Skeletal muscle tissue (tissue), 4 donors: ENCODE measurements around the gene TNRC18. TPM values are rescaled to one million over a fixed set of nuclear protein-coding genes. Genes with fewer than 3 reads are reported as not detected.

Experiments used
- H3K27ac ChIP-seq: one replicate; pipeline ENCODE4 v1.7.0; 2013; ENCODE audit warnings: mild to moderate bottlenecking, low read depth, low read length, inconsistent platforms
- H3K27me3 ChIP-seq, 3 donors: one replicate each; pipeline ENCODE4 v1.7.0; 2013; ENCODE audit warnings: low read length in 3 of 3; ENCODE audit not compliant: control insufficient read depth in 3 of 3, insufficient read depth in 3 of 3
- H3K36me3 ChIP-seq, 3 donors: one replicate each; pipeline ENCODE4 v1.7.0; 2013; ENCODE audit warnings: low read length in 3 of 3; ENCODE audit not compliant: control insufficient read depth in 3 of 3, insufficient read depth in 3 of 3
- H3K4me1 ChIP-seq, 3 donors: one replicate each; pipeline ENCODE4 v1.7.0; 2013; ENCODE audit warnings: low read length in 3 of 3, mild to moderate bottlenecking in 3 of 3; ENCODE audit not compliant: control insufficient read depth in 3 of 3, insufficient read depth in 3 of 3
- H3K4me3 ChIP-seq, 3 donors: one replicate each; pipeline ENCODE4 v1.7.0; 2013; ENCODE audit warnings: low read length in 3 of 3
- H3K9ac ChIP-seq, 3 donors: one replicate each; pipeline ENCODE4 v1.7.0; 2013; ENCODE audit warnings: low read length in 3 of 3, mild to moderate bottlenecking in 3 of 3, moderate library complexity in 2 of 3, low read depth in 1 of 3
- H3K9me3 ChIP-seq, 3 donors: one replicate each; pipeline ENCODE4 v1.7.0; 2013; ENCODE audit warnings: low read length in 3 of 3; ENCODE audit not compliant: control insufficient read depth in 3 of 3
- total RNA-seq: library from RNA; depleted of rRNA; stranded (reverse); fragments of >200 nt; gene quantifications from one replicate; pipeline ENCODE4 v1.2.3, GENCODE V29; 2014
- donor health status: Osteomylitis.

Gene TNRC18
- total RNA-seq, 1 donor from 2014 or later, result 25.6 TPM

GRCh38 chr7:5462216-5462615 is 38.6 kb upstream of the TNRC18 start:
- no peak overlapping the region for H3K27ac ChIP-seq
- no peaks in the 10 kb centered on the region for H3K27me3 ChIP-seq
- no peaks in the 10 kb centered on the region for H3K9me3 ChIP-seq
- no peak overlapping the region for H3K9ac ChIP-seq
- no peak overlapping the region for H3K4me3 ChIP-seq
- peaks cover 0 to 3% (median 3%) of the 10 kb centered on the region in 3 donors for H3K4me1 ChIP-seq
- no peaks in the 10 kb centered on the region for H3K36me3 ChIP-seq

- H3K9me3 ChIP-seq, result no peaks in the 10 kb centered on the region
These were observed 35.4 kb upstream of the TNRC18 start for GRCh38 chr7:5458921-5459480.

GRCh38 chr7:5457245-5457735 is 33.7 kb upstream of the TNRC18 start:
- Histone ChIP-seq H3K9me3 (no peaks in the 10 kb centered on the region), H3K9ac (no peak overlapping the region), H3K4me3 (no peak overlapping the region), H3K4me1 (peaks cover 0 to 3% (median 3%) of the 10 kb centered on the region in 3 donors), H3K27ac (no peak overlapping the region), H3K36me3 (no peaks in the 10 kb centered on the region), H3K27me3 (no peaks in the 10 kb centered on the region)

More at GRCh38 chr7:5458921-5459480, 35.4 kb upstream of the TNRC18 start:
- Histone ChIP-seq H3K36me3 (no peaks in the 10 kb centered on the region), H3K4me3 (no peak overlapping the region), H3K4me1 (peaks cover 0 to 3% (median 3%) of the 10 kb centered on the region in 3 donors), H3K27ac (no peak overlapping the region), H3K9ac (no peak overlapping the region), H3K27me3 (no peaks in the 10 kb centered on the region)

- no peaks in the 10 kb centered on the region for H3K36me3 ChIP-seq
- H3K9me3 ChIP-seq, result no peaks in the 10 kb centered on the region
- no peak overlapping the region for H3K9ac ChIP-seq
- H3K27me3 ChIP-seq, result no peaks in the 10 kb centered on the region
- no peak overlapping the region for H3K27ac ChIP-seq
- no peak overlapping the region for H3K4me3 ChIP-seq
- H3K4me1 ChIP-seq, result peaks cover 0 to 3% (median 3%) of the 10 kb centered on the region in 3 donors
These were observed 32.8 kb upstream of the TNRC18 start for GRCh38 chr7:5456409-5456808.

- peaks cover 0 to 3% (median 3%) of the 10 kb centered on the region in 3 donors for H3K4me1 ChIP-seq
- no peak overlapping the region for H3K4me3 ChIP-seq
- H3K36me3 ChIP-seq, result no peaks in the 10 kb centered on the region
- H3K9me3 ChIP-seq, result no peaks in the 10 kb centered on the region
- no peak overlapping the region for H3K27ac ChIP-seq
- no peaks in the 10 kb centered on the region for H3K27me3 ChIP-seq
- no peak overlapping the region for H3K9ac ChIP-seq
These were observed 32.1 kb upstream of the TNRC18 start for GRCh38 chr7:5455581-5456219.

- Histone ChIP-seq H3K4me1 (peaks cover 0 to 3% (median 3%) of the 10 kb centered on the region in 3 donors), H3K9me3 (no peaks in the 10 kb centered on the region), H3K4me3 (no peak overlapping the region), H3K36me3 (no peaks in the 10 kb centered on the region), H3K9ac (no peak overlapping the region), H3K27me3 (no peaks in the 10 kb centered on the region), H3K27ac (no peak overlapping the region)
These were observed 31.5 kb upstream of the TNRC18 start for GRCh38 chr7:5455175-5455574.

- Histone ChIP-seq H3K27me3 (no peaks in the 10 kb centered on the region), H3K27ac (no peak overlapping the region), H3K9me3 (no peaks in the 10 kb centered on the region), H3K4me1 (peaks cover 0 to 3% (median 3%) of the 10 kb centered on the region in 3 donors), H3K4me3 (no peak overlapping the region), H3K36me3 (no peaks in the 10 kb centered on the region), H3K9ac (no peak overlapping the region)
These were observed 30.9 kb upstream of the TNRC18 start for GRCh38 chr7:5454485-5454884.

GRCh38 chr7:5453566-5454075 is 30.0 kb upstream of the TNRC18 start:
- H3K4me1 ChIP-seq, result peaks cover 0 to 3% (median 3%) of the 10 kb centered on the region in 3 donors
- H3K4me3 ChIP-seq, result no peak overlapping the region
- no peaks in the 10 kb centered on the region for H3K27me3 ChIP-seq
- no peaks in the 10 kb centered on the region for H3K9me3 ChIP-seq
- H3K27ac ChIP-seq, result no peak overlapping the region
- no peak overlapping the region for H3K9ac ChIP-seq
- H3K36me3 ChIP-seq, result no peaks in the 10 kb centered on the region

- no peak overlapping the region for H3K4me3 ChIP-seq
- H3K9me3 ChIP-seq, result no peaks in the 10 kb centered on the region
- no peak overlapping the region for H3K27ac ChIP-seq
- H3K9ac ChIP-seq, result no peak overlapping the region
- peaks cover 0 to 3% (median 3%) of the 10 kb centered on the region in 3 donors for H3K4me1 ChIP-seq
- no peaks in the 10 kb centered on the region for H3K36me3 ChIP-seq
- H3K27me3 ChIP-seq, result no peaks in the 10 kb centered on the region
These were observed 29.4 kb upstream of the TNRC18 start for GRCh38 chr7:5452937-5453540.

GRCh38 chr7:5452470-5452899 is 28.9 kb upstream of the TNRC18 start:
- H3K27me3 ChIP-seq, result no peaks in the 10 kb centered on the region
- no peaks in the 10 kb centered on the region for H3K9me3 ChIP-seq
- H3K4me3 ChIP-seq, result no peak overlapping the region
- peaks cover 0 to 2% (median under 1%) of the 10 kb centered on the region in 3 donors for H3K4me1 ChIP-seq
- no peak overlapping the region for H3K9ac ChIP-seq
- no peaks in the 10 kb centered on the region for H3K36me3 ChIP-seq
- H3K27ac ChIP-seq, result no peak overlapping the region
